NCI-H2107 treated with DMSO at 0.1 percent for 48 hours (cell line): ENCODE results near the gene STXBP6.

Experiments
- DNase-seq: peaks from one replicate; lab custom pipeline; 2025; ENCODE audit not compliant: unreplicated experiment; lab: John Stamatoyannopoulos, UW

The STXBP6 gene

DNA sequence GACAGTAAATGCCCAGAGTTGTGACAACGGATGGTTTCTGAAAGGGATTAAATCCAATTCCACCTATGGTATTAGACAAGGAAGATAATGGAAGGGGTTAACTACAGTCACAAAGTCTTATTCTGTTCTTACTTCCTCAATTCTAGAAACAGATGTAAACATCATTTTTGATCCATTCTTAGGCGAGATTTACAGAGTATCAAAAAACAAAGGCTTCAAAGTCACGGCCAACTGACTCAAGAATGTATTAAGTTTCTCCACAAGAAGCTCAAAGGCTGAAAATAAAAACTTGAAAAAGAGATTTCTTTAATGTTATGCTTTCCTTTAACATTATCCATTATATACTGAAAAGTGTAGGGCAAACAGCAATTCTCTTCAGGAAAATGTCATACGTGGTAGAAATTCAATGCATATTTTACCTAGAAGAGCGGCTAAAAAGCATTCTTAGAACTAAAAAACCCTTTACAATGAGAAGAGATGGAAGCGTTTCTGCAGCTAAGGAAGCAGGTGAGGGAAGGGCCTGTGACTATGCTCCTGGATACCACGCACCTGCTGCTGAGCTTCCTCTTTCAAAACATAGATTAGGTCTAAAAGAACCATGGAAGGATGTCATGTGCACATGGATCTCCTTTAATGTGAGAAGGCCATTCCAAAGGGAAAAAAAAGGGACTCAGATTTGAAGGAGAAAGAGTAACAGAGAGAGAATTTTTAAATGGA, 185.8 kb downstream of the STXBP6 start:
- peak; percentile 42 for DNase-seq

GRCh38 chr14:24861083-24861630, 188.8 kb downstream of the STXBP6 start:
- peak; percentile 56 for DNase-seq

DNA sequence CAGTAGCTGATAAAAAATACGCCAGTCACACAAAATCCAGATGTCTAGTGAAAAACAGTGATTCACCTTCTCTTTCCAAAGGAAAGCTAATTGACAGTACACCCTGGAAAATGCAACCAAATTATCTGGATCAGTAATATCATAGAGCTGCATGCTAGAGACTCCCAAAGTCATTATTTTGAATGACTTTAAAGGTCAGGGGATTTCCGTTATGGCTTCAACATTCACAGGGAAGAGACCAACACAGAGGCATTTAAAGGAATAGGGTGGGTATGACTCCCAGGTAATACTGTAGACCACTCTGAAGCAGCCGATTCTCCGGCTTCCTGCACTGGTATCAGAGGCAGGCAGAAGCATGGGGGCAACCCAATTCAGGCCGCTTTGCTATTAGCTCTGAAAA, 190.4 kb downstream of the STXBP6 start:
- DNase-seq, result no peak

DNA sequence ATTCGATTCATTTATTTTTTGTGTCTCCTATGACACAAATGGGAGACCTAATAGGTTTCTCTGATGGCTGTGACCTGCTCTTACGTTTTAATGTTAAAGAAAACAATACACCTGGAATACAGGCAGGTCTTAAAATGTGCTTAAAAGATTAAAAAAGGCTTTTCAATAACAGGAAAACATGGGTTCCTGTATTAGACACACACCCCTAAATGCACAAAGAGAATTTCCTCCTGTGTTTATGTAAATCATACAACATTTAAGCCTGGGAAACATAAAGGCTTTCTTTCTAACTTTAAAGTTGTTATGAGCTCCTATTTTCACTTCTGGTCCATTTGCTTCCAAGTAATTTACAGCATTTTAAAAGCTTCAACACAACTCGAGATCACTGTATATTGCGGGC, 191.3 kb downstream of the STXBP6 start:
- no peak for DNase-seq

DNA sequence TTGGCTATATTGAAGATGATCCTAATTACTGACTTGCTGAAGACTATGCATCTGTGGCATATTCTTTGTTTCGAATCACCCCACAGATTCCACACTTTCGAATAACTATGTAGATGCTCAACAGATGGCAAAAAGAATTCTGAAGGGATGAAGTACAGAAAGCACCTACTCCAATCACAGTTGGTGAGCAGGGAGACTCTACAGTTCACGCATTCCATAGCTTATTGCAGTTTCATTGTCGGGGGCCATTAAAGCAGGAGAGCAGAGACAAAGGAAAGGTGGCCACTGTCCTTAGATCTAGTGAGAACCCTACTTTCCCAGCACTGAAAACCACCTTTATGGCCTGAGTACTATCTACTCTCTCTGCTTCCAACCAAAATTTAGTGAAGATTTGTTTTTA, 191.9 kb downstream of the STXBP6 start:
- DNase-seq, result no peak

GRCh38 chr14:24857277-24857676, 192.7 kb downstream of the STXBP6 start:
- DNase-seq, result peak; percentile 86

DNA sequence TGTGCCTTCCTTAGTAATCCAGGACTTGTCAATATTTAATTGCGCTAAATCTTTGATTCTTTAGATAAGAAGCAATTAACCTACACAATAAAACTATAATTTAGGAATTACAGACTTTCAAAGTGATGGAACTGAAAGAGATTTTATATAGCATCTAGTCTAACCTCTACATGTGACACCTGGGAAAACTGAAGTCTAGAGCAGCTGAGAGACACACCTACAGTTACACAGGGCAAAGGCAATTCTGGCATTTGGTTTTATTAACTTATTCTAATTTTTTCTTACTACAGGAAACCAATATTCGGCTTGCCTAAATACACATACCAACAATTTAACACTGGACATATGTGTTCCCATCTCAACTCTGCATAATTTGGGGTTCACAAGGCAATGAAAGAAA, 196.5 kb downstream of the STXBP6 start:
- no peak for DNase-seq

DNA sequence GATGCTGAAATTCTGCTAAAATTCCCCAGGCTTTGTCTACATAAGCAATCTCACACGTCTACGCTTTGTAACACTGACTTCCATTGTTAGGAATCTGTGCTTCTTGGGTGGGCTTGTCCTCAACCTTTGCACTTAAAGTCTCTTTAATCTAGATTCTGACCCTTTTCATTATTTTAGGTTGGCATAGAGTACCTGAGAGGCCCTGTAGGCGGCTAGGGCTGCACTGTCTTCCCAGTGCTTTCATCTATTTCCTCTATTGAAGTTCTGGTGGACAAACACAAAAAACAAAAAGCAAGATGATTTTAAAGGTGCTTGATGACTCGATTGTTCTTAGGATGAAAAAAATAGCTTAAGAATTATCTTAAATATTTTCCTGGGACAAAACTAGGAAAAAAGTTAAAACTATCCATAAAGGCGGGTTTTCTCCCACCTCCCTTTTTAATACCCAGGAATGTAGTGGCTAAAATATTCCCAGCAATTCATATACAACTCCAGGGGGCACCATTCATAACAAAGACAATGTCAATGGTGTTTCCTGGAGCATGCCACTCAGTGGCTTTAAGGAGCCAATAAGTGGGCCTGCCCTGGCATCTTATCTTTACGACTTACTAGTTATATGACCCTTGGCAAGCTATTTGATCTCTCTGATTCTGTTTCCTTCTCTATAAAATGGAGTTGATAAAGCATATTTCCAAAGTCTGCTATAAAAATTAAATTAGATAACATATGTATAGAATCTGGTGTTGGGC, 197.5 kb downstream of the STXBP6 start:
- DNase-seq, result peak; percentile 14

- no peak for DNase-seq
Observed at GRCh38 chr14:24851837-24852236, 198.1 kb downstream of the STXBP6 start.

GRCh38 chr14:24851406-24851805, 198.5 kb downstream of the STXBP6 start:
- DNase-seq, result no peak

- DNase-seq, result no peak
Observed at GRCh38 chr14:24850072-24850471, 199.9 kb downstream of the STXBP6 start.

GRCh38 chr14:24849471-24849870, 200.5 kb downstream of the STXBP6 start:
- no peak for DNase-seq

GRCh38 chr14:24848102-24848790, 201.7 kb downstream of the STXBP6 start:
- DNase-seq, result no peak

DNA sequence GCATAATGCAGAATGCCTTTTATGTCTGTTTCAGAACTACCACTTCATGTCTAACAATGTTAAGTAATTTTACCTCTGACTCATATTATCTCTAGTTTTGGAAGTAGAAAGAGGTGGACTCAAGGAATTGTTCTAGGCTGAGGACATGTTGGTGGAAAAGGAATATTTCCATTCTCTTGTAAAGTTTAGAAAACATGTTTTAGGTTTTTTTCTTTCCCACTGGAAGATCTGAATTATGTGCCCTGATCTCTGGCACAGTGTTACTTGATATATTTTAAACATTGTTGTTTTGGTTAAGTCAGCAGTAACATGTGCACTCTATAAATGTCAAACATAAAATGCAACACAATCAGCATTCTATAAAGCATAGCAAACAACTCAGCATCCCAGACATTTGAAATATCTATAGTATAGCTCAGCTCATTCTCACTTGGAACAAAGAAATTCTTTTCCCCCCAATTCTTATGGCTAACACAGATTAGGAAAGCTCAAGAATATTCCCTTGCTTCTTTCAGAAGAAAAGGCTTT, 202.3 kb downstream of the STXBP6 start:
- no peak for DNase-seq

- no peak for DNase-seq
Observed at GRCh38 chr14:24846261-24846660, 203.7 kb downstream of the STXBP6 start.

GRCh38 chr14:24845851-24846250, 204.1 kb downstream of the STXBP6 start:
- no peak for DNase-seq

GRCh38 chr14:24844011-24844410, 205.9 kb downstream of the STXBP6 start:
- DNase-seq, result no peak

- no peak for DNase-seq
Observed at GRCh38 chr14:24843494-24843893, 206.5 kb downstream of the STXBP6 start.

GRCh38 chr14:24840204-24840893, 209.6 kb downstream of the STXBP6 start:
- DNase-seq, result no peak

- DNase-seq, result no peak
Observed at GRCh38 chr14:24839617-24840203, 210.2 kb downstream of the STXBP6 start.
